Activated CD4-positive, alpha-beta T cell treated with anti-CD3 and anti-CD28 coated beads for 36 hours (primary cell): Measurements from ENCODE around the gene JAM3. TPM values are rescaled to one million over a fixed set of nuclear protein-coding genes. Genes with fewer than 3 reads are reported as not detected.

ENCODE experiments used
- ATAC-seq: fragments of 200-7000 bp; cut with Tn5 transposase; one replicate; pipeline ENCODE4 v1.10.0; 2021; ENCODE audit warnings: mild to moderate bottlenecking, moderate library complexity
- CTCF ChIA-PET: fragments of 350-600 bp; sonication (Branson Sonifier 250); formaldehyde crosslinking; loops from one replicate; lab custom pipeline; 2021; ENCODE audit warnings: antibody characterized with exemption; lab: Charles Lee
- POLR2A ChIA-PET: fragments of 350-600 bp; sonication (Branson Sonifier 250); formaldehyde crosslinking; loops from one replicate; lab custom pipeline; 2021; ENCODE audit warnings: antibody characterized with exemption, inconsistent platforms; lab: Charles Lee
- DNase-seq: peaks from one replicate; pipeline ENCODE4 v3.0.0-alpha.2; 2020
- H3K27ac Mint-ChIP-seq: one replicate; pipeline ENCODE4 v1.8.0; 2021; ENCODE audit warnings: mixed read lengths
- H3K27me3 Mint-ChIP-seq: one replicate; pipeline ENCODE4 v1.8.0; 2021; ENCODE audit warnings: mixed read lengths
- H3K36me3 Mint-ChIP-seq: one replicate; pipeline ENCODE4 v1.8.0; 2021; ENCODE audit warnings: low read depth, mixed read lengths
- H3K4me1 Mint-ChIP-seq: one replicate; pipeline ENCODE4 v1.8.0; 2021; ENCODE audit warnings: mixed read lengths
- H3K4me3 Mint-ChIP-seq: one replicate; pipeline ENCODE4 v1.8.0; 2021; ENCODE audit warnings: mild to moderate bottlenecking, moderate library complexity, mixed read lengths
- H3K9me3 Mint-ChIP-seq: one replicate; pipeline ENCODE4 v1.8.0; 2021; ENCODE audit warnings: low read depth, mixed read lengths
- intact Hi-C, 2 experiments: fragments of 100-400 bp; cut with DNase I in 1 of 2; cut with micrococcal nuclease in 1 of 2; formaldehyde crosslinking; loops; one replicate each; pipeline versions ENCODE4 v1.14.2 to v1.15.1; 2022 to 2024; cut with DNase I, micrococcal nuclease
- total RNA-seq, 2 experiments: library from RNA; stranded (reverse); gene quantifications; one replicate each; pipeline ENCODE4 v1.2.3, GENCODE V29; 2021

The JAM3 gene
- total RNA-seq, 2 experiments from 2014 or later = 15.3 to 17.5 TPM

DNA sequence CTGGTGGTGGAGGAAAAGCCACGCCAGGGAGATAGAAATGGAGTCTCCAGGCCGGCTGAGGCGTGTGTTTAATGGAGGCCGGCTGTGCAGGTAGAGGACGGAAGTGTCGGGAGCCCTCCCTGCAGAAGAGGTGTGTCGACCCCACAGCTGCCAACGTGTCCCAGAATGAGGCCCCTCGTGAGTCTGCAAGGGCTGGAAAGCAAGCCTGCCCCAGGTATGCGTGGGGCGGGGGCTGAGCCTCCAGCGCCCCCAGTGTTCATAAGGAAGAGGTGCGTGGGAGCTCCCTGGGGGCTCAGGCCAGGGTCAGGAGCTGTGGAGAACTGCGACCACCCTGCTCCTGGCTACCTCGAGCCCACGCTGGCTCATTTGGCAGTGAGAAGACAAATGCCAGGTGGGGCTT, 38.0 kb upstream of the JAM3 start:
- Mint-ChIP-seq H3K4me1 (peaks cover 56% of the 10 kb centered on the region), H3K9me3 (no peaks in the 10 kb centered on the region)
- CTCF ChIA-PET = interaction anchor here (0.7 to 2.2 kb wide), 11 partner anchors 12 to 171 kb away, joined by 3 to 17 read pairs (median 4); no protein-coding TSS in a partner anchor

DNA sequence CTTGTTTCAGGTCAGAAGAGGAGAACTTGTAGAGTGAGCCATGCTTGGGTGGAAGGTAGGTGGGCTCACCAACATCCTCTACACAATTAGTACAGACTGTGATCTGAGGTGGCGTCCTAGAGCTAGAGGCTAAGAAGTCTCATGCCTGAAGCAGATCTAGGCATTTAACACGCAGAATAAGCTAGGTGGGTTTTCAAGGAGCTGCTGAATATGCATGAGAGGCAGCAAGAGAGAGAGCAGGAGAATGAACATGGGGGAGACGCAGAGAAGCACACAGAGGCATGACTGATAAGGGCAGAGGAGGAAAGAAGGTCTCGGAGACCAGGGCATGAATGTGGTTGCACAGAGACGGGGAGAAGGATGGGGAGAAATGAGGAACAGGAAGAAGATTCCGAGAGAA, 36.8 kb upstream of the JAM3 start:
- CTCF ChIA-PET = interaction anchor here (1.0 to 1.6 kb wide), 3 partner anchors 9 to 104 kb away, joined by 3 to 7 read pairs (median 3); no protein-coding TSS in a partner anchor

More for the DNA sequence above, 38.0 kb upstream of the JAM3 start:
- H3K27ac Mint-ChIP-seq = no peak overlapping the region
- ATAC-seq (no peak), DNase-seq (no peak)
- intact Hi-C loops = loop anchor here in 1 of 2 experiments (5.0 kb wide), 1 partner anchor 104 kb away; no protein-coding TSS in a partner anchor
- H3K27me3 Mint-ChIP-seq = peaks cover 4% of the 10 kb centered on the region
- H3K4me3 Mint-ChIP-seq = no peak overlapping the region
- POLR2A ChIA-PET = no interaction called here
- no peaks in the 10 kb centered on the region for H3K36me3 Mint-ChIP-seq

DNA sequence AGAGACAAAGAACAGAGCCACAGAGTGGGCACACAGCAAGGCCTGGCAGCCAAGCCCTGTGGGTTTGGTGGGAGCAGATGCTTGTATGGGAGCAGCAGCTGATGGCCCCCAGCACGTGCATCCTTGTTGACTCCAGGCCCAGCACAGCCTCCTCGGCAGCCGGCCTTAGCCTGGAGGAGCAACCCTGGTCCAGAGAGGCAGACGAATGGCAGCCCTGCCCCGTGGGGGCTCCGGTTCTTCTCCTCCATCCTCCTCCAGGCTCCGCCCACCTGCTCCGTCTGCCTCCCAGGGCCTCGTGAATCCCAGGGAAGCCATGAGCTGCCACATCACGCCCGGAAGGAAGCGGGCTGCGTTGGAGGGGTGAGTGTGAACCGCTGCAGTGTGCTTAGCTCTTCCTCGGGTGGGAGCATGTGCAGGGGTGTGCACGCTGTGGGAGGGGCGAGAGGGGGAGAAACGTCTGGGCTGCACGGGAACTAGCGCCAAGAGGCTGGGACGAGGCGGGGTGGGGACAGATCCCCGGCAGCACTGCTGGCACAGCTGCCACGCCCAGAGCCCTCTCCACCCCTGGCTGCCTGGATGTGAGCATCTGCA, 36.3 kb upstream of the JAM3 start:
- Mint-ChIP-seq H3K4me1 (peaks cover 60% of the 10 kb centered on the region), H3K9me3 (no peaks in the 10 kb centered on the region), H3K36me3 (no peaks in the 10 kb centered on the region), H3K27me3 (peaks cover 4% of the 10 kb centered on the region), H3K4me3 (no peak overlapping the region), H3K27ac (no peak overlapping the region)
- POLR2A ChIA-PET = interaction anchor here (1.1 kb wide), 1 partner anchor 42 kb away, joined by 3 read pairs; no protein-coding TSS in a partner anchor
- CTCF ChIA-PET = interaction anchor here (1.0 to 1.6 kb wide), 4 partner anchors 9 to 104 kb away, joined by 3 to 7 read pairs (median 3); no protein-coding TSS in a partner anchor
- ATAC-seq = no peak
- intact Hi-C loops = loop anchor here in 1 of 2 experiments (5.0 kb wide), 1 partner anchor 105 kb away; no protein-coding TSS in a partner anchor
- DNase-seq = no peak

More for the DNA sequence above, 36.8 kb upstream of the JAM3 start:
- H3K27ac Mint-ChIP-seq = no peak overlapping the region
- DNase-seq (no peak), ATAC-seq (no peak)
- H3K4me1 Mint-ChIP-seq = peaks cover 62% of the 10 kb centered on the region
- intact Hi-C loops = loop anchor here in 1 of 2 experiments (5.0 kb wide), 1 partner anchor 105 kb away; no protein-coding TSS in a partner anchor
- no peak overlapping the region for H3K4me3 Mint-ChIP-seq
- peaks cover 4% of the 10 kb centered on the region for H3K27me3 Mint-ChIP-seq
- POLR2A ChIA-PET = interaction anchor here (1.1 kb wide), 1 partner anchor 43 kb away, joined by 3 read pairs; no protein-coding TSS in a partner anchor
- no peaks in the 10 kb centered on the region for H3K9me3 Mint-ChIP-seq
- H3K36me3 Mint-ChIP-seq = no peaks in the 10 kb centered on the region

DNA sequence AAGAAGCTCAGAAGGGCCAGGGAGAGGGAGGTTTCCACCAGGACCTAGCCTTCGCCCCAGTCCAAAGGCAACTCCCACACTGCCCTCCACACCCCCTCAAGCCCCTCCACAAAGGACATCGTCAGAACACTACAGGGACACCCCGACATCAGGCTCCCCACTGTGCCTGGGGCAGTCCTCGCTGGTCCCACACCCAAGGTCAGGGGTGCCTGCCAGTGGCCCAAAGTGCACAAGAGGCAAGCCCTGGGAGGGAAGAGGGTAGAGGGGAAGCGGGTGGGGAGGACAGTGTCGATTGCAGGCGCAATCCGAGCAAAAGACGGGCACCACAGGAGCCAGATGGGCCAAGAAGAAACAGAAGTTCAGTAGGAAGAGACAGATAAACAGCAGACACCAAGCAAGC, 35.6 kb upstream of the JAM3 start:
- peak overlapping the region; percentile 24 for H3K27ac Mint-ChIP-seq
- ATAC-seq = no peak
- DNase-seq = no peak
- H3K36me3 Mint-ChIP-seq = no peaks in the 10 kb centered on the region
- H3K4me1 Mint-ChIP-seq = peaks cover 57% of the 10 kb centered on the region
- no peaks in the 10 kb centered on the region for H3K9me3 Mint-ChIP-seq
- CTCF ChIA-PET = interaction anchor here (1.0 to 1.6 kb wide), 4 partner anchors 12 to 28 kb away, joined by 3 to 7 read pairs (median 4); no protein-coding TSS in a partner anchor
- H3K27me3 Mint-ChIP-seq = peaks cover 4% of the 10 kb centered on the region
- intact Hi-C loops = loop anchor here in 1 of 2 experiments (5.0 kb wide), 1 partner anchor 106 kb away; no protein-coding TSS in a partner anchor
- no peak overlapping the region for H3K4me3 Mint-ChIP-seq
- POLR2A ChIA-PET = no interaction called here

DNA sequence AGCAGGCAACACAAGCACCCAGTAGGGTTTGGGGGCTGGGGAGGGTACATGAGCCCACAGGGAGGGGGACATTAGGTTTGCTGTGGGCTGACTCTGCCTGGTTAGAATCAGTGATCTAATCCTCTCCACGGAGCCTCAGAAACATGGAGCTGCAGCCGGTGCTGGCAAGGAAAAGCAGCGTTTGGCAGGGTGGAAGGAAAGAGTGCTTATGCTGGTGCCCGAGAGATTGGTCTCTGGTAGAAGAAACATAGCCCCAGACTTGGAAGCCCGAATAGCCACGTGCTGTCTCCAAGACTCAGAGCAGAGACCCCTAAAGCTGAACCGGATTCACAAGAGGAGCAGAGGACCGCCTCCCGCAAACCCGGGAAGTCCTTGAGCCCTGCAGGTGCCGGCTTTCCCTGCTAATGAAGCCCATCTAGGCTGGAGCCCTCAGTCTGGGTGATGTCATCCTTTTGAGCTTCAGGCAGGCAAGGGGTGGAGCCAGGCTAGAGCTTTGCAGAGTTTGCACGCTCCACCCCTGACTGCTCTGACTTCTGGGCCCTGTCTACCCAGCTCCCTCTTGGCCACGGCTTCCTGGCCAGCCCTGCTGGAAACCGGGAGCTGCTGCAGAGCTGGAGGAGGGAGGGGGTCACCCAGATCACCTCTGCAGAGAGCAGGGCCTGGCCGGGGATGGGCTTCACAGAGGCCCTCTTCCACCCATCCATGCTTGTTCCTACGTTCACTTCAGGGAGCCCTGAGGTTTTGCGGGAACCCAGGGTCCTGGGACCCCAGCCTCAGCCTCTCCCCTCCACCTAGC, 35.0 kb upstream of the JAM3 start:
- Mint-ChIP-seq H3K9me3 (no peaks in the 10 kb centered on the region), H3K36me3 (no peaks in the 10 kb centered on the region), H3K4me1 (peaks cover 54% of the 10 kb centered on the region), H3K27me3 (peaks cover 4% of the 10 kb centered on the region), H3K27ac (peak overlapping the region; percentile 7), H3K4me3 (no peak overlapping the region)
- POLR2A ChIA-PET = no interaction called here
- DNase-seq = peak; percentile 84
- ATAC-seq = peak; percentile 91
- intact Hi-C loops = loop anchor here in 1 of 2 experiments (2.0 to 5.0 kb wide), 2 partner anchors 79 to 107 kb away; no protein-coding TSS in a partner anchor
- CTCF ChIA-PET = interaction anchor here (0.5 to 1.3 kb wide), 7 partner anchors 9 to 106 kb away, joined by 3 to 4 read pairs (median 3); no protein-coding TSS in a partner anchor

DNA sequence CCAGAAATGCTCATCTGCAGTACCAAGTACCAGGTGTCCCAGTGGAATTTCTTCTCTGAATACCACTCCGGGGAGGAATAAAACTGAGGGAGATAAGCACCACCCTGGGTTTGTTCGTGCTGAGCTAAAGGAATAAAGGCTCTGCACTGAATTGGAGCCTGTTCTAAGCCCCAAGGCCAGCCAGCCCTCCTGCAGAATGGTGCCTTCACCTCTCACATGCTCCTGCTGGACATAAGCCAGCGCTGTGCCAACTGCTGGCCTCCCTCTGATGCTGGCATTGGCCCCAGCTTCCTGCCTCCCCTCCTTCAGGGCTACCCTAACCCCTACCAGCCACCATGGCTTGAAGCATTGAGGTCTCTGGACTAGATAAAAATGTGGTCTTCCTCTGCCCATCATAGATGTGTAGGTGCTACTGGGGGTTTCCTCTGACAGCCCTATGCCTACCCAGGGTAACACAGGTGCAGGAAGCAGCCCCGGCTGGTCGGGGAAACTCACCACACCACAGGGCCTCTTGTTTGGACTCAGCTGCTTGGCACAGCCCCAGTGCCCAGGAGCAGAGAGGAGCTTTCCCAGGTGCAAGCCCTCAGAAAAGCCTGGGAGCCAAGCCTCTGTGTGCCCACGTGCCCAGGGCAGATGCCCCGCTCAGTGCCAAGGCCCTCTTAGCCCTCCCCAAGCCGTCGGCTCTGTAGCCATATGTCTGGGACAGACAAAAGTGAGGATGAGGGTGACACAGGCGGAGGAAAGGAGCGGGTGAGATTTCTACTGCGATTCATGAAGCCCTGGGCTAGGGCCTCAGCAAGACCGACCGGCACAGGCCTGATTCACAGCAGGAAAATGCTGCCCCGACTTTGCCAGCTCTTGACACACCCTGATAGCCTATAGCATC, 34.1 kb upstream of the JAM3 start:
- no peak for ATAC-seq
- H3K9me3 Mint-ChIP-seq = no peaks in the 10 kb centered on the region
- H3K27ac Mint-ChIP-seq = peak overlapping the region; percentile 37

DNA sequence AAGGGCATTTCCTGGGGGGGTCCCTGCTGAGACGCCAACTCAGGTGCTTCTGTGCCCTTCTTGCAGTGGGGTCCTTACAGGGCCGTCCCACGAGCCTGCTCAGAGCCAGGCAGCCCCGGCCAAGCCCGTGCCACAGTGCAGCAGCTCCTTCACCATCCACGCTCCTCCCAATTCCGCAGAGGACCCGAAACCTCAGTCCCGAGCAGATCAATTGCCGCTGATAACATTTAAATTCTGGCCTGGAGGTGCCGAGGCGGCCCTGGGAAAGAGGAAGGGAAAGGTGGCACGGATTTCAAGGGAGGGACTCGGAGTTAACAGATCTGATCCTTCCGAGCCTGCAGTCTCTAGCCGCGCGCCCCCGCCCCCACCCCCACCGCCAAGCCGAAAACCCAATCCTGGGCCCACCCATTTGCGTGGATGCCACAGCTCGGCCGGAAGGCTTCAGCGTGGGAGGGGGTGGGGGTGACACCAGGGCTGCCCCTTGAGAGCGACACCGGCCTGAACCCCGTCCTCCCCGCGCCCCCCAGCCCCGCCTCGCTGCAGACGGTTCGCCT, 32.3 kb upstream of the JAM3 start:
- intact Hi-C loops = loop anchor here in 1 of 2 experiments (1.0 to 2.0 kb wide), 4 partner anchors 32 to 108 kb away; partner anchors contain the start of gene JAM3
- ChIA-PET CTCF (interaction anchor here (1.0 to 7.2 kb wide), 3 partner anchors 13 to 109 kb away, joined by 3 to 56 read pairs (median 12); no protein-coding TSS in a partner anchor), POLR2A (interaction anchor here (0.7 kb wide), 1 partner anchor 54 kb away, joined by 3 read pairs; no protein-coding TSS in a partner anchor)
- Mint-ChIP-seq H3K9me3 (no peaks in the 10 kb centered on the region), H3K36me3 (no peaks in the 10 kb centered on the region), H3K27ac (peak overlapping the region; percentile 93), H3K4me3 (peak overlapping the region; percentile 73), H3K27me3 (peaks cover 4% of the 10 kb centered on the region), H3K4me1 (peaks cover 56% of the 10 kb centered on the region)
- peak; percentile 8 for ATAC-seq
- peak; percentile 36 for DNase-seq

More for the DNA sequence above, 34.1 kb upstream of the JAM3 start:
- DNase-seq = no peak
- ChIA-PET CTCF (interaction anchor here (0.6 to 7.2 kb wide), 9 partner anchors 8 to 238 kb away, joined by 3 to 56 read pairs (median 3); no protein-coding TSS in a partner anchor), POLR2A (interaction anchor here (0.9 kb wide), 1 partner anchor 9 kb away, joined by 3 read pairs; no protein-coding TSS in a partner anchor)
- intact Hi-C loops = loop anchor here in 1 of 2 experiments (2.0 to 5.0 kb wide), 2 partner anchors 80 to 107 kb away; no protein-coding TSS in a partner anchor
- no peak overlapping the region for H3K4me3 Mint-ChIP-seq
- H3K36me3 Mint-ChIP-seq = no peaks in the 10 kb centered on the region
- peaks cover 54% of the 10 kb centered on the region for H3K4me1 Mint-ChIP-seq
- peaks cover 4% of the 10 kb centered on the region for H3K27me3 Mint-ChIP-seq

DNA sequence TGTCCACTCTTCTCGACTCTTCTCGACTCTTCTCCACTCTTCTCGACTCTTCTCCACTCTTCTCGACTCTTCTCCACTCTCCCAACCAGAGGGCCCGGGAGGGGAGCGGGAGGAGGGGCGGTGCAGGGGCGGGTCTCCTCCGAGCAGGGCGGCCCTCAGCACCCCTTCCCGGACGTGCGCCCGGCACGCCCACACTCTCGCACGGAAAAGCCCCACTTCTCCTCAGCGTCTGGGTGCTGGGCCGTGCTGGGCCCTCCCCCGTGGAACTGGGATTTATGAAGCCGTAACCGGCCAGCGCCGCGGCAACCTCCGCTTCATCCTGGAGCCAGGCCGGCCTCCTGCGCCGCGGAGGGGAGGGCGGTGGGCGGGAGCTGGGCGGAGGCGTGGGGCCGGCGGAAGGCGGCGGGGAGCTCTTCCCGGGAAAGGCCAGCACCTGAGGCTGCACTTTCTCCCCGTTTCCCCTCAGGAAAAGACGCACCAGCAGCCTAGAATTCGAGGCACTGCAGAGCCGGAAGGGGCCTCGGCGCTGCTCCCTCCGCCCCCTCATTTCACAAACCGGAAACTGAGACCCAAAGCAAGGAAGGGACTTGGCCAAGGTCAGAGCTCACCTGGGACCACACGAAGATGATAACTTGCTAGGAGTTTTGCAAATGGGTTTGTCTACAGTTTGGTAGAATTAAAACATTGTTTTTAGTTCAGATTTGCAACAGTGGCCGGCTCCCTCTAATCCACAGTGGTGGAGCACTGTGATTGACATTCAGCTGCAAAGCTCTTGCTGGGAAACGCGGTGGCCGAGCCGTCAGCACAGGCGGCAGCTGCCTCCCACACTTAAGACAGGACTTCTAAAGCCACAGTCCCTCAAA, 31.6 kb upstream of the JAM3 start:
- Mint-ChIP-seq H3K4me3 (peak overlapping the region; percentile 73), H3K36me3 (no peaks in the 10 kb centered on the region), H3K27me3 (peaks cover 1% of the 10 kb centered on the region), H3K27ac (peak overlapping the region; percentile 93), H3K4me1 (peaks cover 52% of the 10 kb centered on the region), H3K9me3 (no peaks in the 10 kb centered on the region)
- ChIA-PET CTCF (interaction anchor here (0.7 to 7.2 kb wide), 4 partner anchors 9 to 110 kb away, joined by 3 to 56 read pairs (median 8); no protein-coding TSS in a partner anchor), POLR2A (interaction anchor here (0.6 kb wide), 1 partner anchor 13 kb away, joined by 6 read pairs; no protein-coding TSS in a partner anchor)
- ATAC-seq (peak; percentile 48), DNase-seq (peak; percentile 76)
- intact Hi-C loops = loop anchor here in 1 of 2 experiments (1.0 to 2.0 kb wide), 4 partner anchors 32 to 109 kb away; partner anchors contain the start of gene JAM3

DNA sequence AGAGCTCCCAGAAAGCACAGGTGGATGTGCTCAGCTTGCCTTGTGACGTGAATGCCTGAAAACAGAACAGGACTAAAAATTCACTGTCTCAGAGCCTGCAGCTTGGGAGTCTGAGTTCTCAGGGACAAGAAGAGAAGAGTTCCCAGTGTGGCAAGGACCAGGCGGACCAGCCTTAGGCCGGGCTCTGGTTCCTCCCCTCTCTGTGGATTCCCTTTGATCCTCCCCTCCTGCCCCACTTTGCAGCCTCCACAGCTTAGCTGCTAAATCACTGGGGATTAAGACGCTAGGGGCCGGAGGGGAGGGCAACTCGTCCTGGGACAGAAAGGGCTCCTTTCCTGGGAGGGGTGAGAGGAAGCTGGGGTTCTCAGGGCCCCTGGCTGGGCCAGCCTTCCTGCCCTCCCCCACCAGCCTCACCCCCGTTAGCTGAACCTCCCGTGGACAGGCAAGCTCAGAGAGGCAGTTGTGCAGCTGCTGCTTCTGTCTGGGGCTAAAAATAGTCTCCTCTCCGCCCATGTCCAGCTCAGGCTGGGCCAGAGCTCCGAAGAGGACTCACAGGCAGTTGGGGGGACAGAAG, 29.9 kb upstream of the JAM3 start:
- DNase-seq = no peak
- Mint-ChIP-seq H3K27me3 (no peaks in the 10 kb centered on the region), H3K27ac (peak overlapping the region; percentile 19), H3K4me1 (peaks cover 39% of the 10 kb centered on the region), H3K4me3 (no peak overlapping the region), H3K9me3 (no peaks in the 10 kb centered on the region), H3K36me3 (no peaks in the 10 kb centered on the region)
- ChIA-PET POLR2A (interaction anchor here (0.6 kb wide), 1 partner anchor 121 kb away, joined by 3 read pairs; no protein-coding TSS in a partner anchor), CTCF (interaction anchor here (0.6 to 7.2 kb wide), 4 partner anchors 9 to 192 kb away, joined by 3 to 56 read pairs (median 4); no protein-coding TSS in a partner anchor)
- no peak for ATAC-seq
- intact Hi-C loops = no loop called here
